Right lobe of liver (tissue), 4 donors: ENCODE data around the gene TDRD12.

Source experiments
- POLR2A ChIP-seq: fragments of 450-650 bp; IDR thresholded peaks from one replicate; pipeline ENCODE4 v1.6.1; 2017; ENCODE audit warnings: antibody characterized with exemption, mild to moderate bottlenecking
- TF ChIP-seq, protein P1 (sequence below), 4 donors: fragments of 200-600 bp in 3 of 4; fragments of 450-650 bp in 1 of 4; IDR thresholded peaks; one replicate each; pipeline versions ENCODE4 v1.5.1 to v1.8.0; 2016 to 2022; ENCODE audit warnings: antibody characterized with exemption in 4 of 4, mild to moderate bottlenecking in 2 of 4
- donor health status: DM: no; HTN: no; CAD: no.
- donor health status: DM: no; HTN: no; CAD: no.
- donor health status: DM: no; HTN: yes; CAD: no.

- TF ChIP-seq, protein P1, sequence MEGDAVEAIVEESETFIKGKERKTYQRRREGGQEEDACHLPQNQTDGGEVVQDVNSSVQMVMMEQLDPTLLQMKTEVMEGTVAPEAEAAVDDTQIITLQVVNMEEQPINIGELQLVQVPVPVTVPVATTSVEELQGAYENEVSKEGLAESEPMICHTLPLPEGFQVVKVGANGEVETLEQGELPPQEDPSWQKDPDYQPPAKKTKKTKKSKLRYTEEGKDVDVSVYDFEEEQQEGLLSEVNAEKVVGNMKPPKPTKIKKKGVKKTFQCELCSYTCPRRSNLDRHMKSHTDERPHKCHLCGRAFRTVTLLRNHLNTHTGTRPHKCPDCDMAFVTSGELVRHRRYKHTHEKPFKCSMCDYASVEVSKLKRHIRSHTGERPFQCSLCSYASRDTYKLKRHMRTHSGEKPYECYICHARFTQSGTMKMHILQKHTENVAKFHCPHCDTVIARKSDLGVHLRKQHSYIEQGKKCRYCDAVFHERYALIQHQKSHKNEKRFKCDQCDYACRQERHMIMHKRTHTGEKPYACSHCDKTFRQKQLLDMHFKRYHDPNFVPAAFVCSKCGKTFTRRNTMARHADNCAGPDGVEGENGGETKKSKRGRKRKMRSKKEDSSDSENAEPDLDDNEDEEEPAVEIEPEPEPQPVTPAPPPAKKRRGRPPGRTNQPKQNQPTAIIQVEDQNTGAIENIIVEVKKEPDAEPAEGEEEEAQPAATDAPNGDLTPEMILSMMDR (IDR thresholded peaks at IDR 0.05): no peak
- no peak for TF ChIP-seq POLR2A
These were observed 146.5 kb downstream of the TDRD12 start for GRCh38 chr19:32866061-32866460.
